AG09319 (cell line): ENCODE results near the gene HBS1L.

ENCODE experiments used
- DNase-seq: peaks from one replicate; pipeline ENCODE4 v3.0.0-alpha.2; 2010; ENCODE audit warnings: low read depth; ENCODE audit errors: extremely low read depth
- TF ChIP-seq, protein P1 (sequence below): IDR thresholded peaks from 2 replicates; pipeline ENCODE4 v1.5.1; 2011; ENCODE audit warnings: low read depth, mild to moderate bottlenecking, inconsistent platforms, low read length, moderate library complexity

HBS1L gene

DNA sequence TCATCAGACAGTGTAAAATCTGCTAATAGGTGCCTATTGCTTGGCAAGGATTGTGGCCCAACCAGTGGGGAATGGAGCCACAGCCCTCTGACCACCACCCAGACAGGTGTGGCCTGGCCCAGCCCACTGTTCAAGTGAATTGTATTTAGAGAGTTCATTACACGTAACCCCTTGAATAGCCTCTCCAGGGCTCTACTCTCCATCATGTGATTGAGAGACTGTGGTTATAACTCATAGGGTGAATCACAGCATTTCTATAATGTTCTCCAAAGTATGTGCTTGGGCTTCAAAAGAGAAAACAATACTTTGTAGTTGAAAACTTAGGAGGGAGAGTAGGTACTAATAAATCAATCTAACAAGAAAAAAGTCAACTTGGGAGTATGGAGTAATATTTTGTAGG is 143.1 kb downstream of the HBS1L start:
- TF ChIP-seq, protein P1, sequence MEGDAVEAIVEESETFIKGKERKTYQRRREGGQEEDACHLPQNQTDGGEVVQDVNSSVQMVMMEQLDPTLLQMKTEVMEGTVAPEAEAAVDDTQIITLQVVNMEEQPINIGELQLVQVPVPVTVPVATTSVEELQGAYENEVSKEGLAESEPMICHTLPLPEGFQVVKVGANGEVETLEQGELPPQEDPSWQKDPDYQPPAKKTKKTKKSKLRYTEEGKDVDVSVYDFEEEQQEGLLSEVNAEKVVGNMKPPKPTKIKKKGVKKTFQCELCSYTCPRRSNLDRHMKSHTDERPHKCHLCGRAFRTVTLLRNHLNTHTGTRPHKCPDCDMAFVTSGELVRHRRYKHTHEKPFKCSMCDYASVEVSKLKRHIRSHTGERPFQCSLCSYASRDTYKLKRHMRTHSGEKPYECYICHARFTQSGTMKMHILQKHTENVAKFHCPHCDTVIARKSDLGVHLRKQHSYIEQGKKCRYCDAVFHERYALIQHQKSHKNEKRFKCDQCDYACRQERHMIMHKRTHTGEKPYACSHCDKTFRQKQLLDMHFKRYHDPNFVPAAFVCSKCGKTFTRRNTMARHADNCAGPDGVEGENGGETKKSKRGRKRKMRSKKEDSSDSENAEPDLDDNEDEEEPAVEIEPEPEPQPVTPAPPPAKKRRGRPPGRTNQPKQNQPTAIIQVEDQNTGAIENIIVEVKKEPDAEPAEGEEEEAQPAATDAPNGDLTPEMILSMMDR: no peak
- DNase-seq: no peak

DNA sequence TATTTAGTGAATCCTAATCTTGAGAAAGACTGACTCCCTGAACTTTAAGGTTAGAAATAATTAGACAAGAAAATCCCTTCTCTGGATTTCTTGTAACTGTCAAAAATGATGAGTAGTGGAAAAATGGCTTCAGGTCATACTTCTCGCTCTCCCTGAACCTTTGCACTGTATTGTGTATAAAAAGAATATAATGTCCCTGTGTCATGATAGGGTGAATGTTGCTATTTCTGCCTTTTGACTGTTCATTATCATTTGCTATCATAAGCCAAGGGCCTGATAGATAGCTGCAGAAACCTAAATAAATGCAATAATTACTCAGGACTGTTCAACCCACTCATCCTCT is 144.1 kb downstream of the HBS1L start:
- TF ChIP-seq, protein P1: no peak
- no peak for DNase-seq
